SHP77 (cell line): Measurements from ENCODE around the gene KRTAP4-4.
"Not testable (repeated sequence)": the region's sequence is repeated elsewhere in the genome, so short reads cannot be mapped to it uniquely, and the experiment has no call there.

ENCODE experiments used
- DNase-seq, 2 experiments: peaks; one replicate each; lab custom pipeline; 2025; lab: John Stamatoyannopoulos, UW

KRTAP4-4 gene

DNA sequence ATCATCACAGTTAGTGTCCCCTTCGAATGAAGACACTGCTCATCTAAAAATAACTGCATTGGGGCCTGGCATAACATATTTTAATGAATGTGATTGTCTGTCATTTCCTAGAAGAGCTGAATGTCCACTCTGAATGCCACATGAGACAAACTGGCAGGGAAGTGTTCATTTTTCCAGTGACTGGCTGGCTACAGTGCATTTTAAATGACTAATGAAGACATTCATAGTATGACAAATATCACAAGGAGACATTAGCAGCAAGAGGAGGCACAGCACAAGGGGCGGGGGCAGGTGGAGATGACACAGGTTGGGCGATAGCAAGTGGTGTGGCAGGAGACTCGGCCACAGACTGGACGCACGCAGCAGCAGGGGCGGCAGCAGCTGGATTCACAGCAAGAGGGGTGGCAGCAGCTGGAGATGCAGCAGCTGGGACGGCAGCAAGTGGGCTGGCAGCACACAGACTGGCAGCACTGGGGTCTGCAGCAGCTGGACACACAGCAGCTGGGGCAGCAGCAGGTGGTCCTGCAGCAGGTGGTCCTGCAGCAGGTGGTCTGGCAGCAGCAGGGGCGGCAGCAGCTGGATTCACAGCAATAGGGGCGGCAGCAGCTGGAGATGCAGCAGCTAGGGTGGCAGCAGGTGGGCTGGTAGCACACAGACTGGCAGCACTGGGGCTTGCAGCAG, 11.4 kb downstream of the KRTAP4-4 start:
- DNase-seq: not testable (repeated sequence)

DNA sequence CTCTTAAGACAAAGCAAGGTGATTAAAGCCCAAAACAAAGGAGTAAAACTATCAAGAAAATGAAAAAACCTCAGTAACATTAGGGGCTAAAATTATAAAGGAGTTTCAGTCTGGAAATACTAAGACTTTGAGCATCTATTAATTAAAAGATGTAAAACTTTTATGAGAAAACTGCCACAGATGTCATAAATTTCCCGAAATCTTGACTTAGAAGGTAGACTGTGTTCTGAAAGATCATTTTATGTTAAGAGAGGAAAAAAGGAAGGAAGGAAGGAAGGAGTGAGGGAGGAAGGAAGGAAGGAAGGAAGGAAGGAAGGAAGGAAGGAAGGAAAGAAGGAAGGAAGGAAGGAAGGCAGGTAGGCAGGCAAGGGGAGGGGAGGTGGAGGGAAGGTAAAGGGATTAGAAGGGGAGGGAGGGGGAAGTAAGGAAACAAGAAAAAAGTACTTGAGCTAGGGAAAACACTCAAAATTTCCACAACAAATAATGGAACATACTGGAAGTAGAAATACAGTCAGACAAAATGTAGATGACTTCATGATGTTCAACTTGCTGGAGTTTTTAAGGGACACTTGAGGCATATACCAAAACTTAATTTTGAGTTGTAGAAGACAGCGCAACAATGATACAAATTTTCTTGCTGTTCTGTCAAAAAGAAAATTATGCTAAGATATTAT, 12.9 kb downstream of the KRTAP4-4 start:
- DNase-seq: no peak

DNA sequence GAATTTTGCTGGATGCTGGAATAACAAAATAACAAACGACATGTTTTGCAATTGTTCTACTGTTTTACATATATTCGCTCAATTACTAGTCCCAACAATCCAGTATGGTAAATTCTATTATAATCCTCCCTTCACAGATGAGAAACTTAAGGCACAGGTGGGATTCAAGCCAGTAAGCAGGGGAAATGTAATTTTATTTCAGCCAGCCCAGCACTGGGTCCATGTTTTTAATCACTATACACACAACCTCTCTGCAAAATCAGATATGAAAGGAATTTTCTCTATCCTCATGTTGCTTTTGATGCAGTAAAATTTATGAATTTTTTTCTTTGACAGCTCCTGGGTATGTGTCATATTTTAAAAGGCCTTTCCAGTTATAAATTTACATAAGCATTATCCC, 15.3 kb downstream of the KRTAP4-4 start:
- DNase-seq: no peak

DNA sequence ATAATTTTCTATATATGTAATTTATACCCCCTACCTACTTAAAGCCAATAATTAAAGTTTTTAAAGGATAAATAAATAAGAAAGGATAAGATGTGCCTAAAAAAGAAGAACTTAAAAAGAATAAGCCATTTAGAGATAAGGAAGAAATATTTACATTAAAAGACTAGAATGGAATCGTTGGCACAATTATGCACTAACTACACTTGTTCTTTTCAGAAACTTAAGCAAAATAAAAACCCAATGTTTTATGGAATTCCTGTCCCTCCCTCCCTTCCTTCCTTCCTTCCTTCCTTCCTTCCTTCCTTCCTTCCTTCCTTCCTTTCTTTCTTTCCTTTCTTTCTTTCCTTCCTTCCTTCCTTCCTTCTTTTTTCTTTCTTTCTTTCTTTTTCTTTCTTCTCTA, 15.7 kb downstream of the KRTAP4-4 start:
- DNase-seq: no peak

DNA sequence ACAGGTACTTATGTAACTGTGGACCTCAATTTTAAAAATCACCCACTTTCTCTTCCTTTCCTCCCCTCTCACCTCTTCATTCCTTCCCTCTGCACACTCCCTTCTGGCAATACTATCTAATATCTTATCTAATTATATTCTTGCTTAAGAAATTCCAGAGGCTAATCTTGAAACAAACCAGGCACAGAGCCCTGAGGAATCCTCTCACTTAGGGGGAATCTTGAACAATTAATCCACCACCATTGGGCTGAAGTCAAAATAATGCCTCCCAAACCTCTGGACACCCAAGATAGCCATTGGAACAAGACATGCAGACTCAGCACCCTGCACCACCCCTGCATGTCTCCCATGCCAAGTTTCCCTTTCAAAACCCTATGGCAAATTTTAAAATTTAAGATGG, 19.2 kb downstream of the KRTAP4-4 start:
- DNase-seq: no peak

DNA sequence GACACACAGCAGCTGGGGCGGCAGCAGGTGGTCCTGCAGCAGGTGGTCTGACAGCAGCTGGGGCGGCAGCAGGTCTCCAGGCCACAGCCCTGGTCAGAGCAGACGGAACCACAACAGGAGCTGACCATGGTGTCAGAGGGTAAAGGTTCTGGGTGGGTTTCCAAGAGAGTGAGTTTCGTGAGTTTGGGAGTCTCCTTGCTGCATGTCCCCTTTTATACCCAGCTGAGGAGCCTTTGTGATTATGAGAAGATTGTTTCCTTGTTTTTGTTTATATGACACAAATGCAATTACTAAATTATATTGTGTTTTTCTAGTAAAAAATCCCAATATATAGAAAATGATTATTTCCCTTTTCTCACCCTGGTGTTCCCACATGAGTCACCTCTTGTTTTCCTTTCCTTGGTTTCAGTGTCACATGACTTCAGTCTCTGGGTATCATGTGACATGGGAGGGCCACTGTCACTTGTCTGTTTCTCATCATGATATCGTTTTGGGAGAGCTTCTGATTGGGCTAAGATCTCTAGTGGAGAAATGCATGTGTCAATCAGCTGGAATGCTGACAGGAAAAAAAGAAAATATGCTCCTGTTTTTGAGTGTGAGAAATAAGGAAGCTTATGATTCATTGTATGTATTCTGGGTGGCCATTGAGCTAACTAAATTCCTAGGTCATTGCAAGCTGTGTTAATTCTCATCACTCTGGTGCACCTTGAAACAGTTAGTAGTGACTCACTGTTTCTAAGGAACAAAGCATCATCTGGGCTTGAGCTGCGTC, 20.0 kb downstream of the KRTAP4-4 start, which contains the start of gene KRTAP4-6:
TSS of gene KRTAP4-6 (minus strand) at position 185 of the 772 bp plus-strand sequence. CDS start at position 128, 57 bp downstream.
- DNase-seq: no peak

DNA sequence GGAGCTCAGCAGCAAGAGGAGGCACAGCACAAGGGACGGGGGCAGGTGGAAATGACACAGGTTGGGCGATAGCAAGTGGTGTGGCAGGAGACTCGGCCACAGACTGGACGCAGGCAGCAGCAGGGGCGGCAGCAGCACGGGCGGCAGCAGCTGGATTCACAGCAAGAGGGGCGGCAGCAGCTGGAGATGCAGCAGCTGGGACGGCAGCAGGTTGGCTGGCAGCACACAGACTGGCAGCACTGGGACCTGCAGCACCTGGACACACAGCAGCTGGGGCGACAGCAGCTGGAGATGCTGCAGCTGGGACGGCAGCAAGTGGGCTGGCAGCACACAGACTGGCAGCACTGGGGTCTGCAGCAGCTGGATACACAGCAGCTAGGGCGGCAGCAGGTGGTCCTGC, 20.7 kb downstream of the KRTAP4-4 start:
- DNase-seq: not testable (repeated sequence)

DNA sequence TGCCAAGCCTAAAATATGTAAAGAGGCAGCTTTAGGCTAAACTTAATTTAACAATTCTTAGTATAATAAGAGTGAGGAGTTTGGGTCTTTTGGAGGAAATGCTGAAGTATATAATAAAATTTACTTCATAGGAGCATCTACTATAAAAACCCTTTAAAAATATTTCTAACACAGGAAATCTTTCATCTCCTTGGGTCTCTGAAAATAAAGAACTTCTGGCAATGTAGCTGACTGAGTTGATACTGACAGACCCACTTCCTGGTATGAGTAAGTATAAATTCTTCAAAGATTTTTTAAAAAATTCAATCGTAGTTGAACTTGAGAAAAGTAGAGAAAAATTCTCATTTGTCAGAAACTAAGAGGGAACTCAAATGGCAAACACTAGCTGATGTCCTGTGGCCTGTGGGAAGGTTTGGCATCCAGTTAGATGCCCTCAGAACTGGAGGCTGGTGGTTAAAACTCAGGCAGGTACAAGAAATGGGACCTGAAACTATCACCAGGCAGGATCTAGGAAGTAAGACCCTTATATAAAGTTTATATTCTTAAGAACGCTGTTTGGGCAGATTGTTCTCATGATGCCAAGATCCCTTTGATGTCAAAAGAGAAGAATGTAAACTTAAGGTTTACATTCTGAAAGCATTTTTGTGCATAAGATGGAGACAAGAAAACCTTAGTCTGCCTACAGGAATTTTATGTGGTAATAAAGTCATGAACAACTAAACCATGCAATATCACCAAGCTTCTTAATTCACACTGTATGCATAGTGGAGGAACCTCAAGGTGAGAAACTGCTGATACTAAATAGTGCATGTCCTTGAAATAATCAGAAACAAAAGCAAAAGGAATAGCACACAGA, 26.4 kb downstream of the KRTAP4-4 start:
- no peak for DNase-seq

DNA sequence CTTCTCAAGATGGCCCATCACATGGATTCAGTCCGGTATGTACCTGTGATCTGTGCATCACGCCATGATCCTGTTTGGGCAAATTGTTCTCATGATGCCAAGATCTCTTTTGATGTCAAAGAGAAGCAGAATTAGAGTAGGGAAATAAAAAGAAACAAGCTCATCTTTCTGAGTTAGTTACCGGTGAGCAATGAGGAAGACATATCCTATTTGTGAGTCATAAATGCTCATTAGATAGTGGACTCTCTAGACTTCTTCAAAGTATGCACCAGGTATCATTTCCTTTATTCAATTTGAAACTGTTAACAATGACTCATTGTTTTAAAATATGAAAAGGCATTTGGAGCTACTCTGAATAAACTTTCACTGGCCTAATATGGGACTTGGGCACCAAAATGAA, 28.6 kb downstream of the KRTAP4-4 start:
- no peak for DNase-seq

DNA sequence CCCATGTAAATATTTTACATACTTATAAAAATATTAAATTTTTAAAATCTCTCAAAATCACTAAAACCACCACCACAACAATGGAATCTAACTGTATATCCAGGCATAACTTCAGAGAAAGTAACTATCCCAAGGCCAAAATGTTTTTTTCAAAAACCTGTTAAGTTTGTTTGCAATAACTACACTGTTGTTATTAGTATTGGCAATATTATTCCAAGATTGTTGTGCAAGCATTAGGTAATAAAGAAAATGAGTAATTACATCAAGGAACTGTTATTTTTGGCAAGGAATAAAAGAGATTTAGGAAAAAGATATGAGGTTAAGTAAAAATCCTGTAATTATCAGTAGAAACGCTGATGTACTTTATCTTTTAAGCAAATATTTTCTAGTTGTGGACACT, 33.2 kb downstream of the KRTAP4-4 start:
- DNase-seq: no peak

DNA sequence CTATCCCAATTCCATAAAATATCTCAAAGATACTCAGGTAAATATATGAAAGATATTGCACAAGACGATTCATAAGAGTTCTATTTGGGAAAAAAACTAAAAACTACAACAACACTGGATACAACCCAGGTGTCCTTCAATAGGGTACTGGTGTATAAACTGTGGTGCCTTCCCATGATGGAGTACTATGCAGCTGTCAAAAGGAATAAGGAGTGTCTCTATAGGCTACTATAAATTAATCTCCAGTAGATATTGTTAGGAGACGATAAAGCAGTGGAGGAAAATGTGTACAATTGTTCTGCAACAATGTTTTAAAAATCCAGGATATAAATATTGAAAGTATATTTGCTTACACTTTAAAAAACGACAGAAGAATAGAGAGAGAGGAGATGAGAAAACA, 34.1 kb downstream of the KRTAP4-4 start:
- DNase-seq: no peak

DNA sequence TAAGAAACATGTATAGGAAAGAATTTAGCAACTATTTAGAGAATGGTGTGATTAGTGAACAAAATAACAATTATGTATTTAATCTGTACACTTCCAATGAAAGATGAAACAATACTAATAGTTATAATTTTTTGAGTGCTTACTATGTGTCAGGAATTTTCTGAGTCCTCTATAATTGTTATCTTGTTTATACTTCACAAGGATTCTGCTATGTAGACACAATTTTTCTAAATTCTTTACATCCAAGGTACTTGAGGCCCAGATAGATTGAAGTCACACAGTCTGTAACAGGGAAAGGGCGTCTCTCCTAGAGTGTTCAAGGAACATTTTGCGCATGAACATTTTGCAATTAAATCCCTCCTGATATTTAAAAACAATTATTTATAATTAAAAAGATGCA, 35.5 kb downstream of the KRTAP4-4 start:
- no peak for DNase-seq

DNA sequence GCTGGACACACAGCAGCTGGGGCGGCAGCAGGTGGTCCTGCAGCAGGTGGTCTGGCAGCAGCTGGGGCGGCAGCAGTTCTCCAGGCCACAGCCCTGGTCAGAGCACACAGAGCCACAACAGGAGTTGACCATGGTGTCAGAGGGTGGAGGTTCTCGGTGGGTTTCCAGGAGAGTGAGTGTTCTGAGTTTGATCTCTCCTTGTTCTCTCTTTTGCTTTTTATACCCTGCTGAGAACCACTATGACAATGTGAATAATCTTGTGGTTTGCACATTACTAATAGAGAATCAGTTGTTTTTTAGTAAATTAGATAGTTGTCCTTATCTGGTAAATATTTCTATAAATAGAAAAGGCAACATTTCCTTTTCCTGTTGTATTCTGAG, 36.6 kb downstream of the KRTAP4-4 start, which contains the start of gene KRTAP4-12:
TSS of gene KRTAP4-12 (minus strand) at position 192 of the 381 bp plus-strand sequence. CDS start at position 132, 60 bp downstream.
- not testable (repeated sequence) for DNase-seq

DNA sequence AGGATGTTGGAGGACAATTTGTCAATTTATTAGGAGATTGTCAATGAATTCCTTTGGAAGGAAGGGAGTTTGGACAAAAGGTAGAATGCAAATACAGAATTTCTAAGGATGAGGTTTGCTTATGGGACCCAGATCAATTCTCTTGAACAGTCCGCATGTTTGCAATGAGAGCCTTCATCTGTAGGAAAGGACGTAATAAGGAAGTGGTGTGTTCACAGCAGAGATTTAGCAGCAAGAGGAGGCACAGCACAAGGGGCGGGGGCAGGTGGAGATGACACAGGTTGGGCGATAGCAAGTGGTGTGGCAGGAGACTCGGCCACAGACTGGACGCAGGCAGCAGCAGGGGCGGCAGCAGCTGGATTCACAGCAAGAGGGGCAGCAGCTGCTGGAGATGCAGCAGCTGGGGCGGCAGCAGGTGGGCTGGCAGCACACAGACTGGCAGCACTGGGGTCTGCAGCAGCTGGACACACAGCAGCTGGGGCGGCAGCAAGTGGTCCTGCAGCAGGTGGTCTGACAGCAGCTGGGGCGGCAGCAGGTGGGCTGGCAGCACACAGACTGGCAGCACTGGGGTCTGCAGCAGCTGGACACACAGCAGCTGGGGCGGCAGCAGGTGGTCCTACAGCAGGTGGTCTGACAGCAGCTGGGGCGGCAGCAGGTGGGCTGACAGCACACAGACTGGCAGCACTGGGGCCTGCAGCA, 37.1 kb downstream of the KRTAP4-4 start:
- not testable (repeated sequence) for DNase-seq

DNA sequence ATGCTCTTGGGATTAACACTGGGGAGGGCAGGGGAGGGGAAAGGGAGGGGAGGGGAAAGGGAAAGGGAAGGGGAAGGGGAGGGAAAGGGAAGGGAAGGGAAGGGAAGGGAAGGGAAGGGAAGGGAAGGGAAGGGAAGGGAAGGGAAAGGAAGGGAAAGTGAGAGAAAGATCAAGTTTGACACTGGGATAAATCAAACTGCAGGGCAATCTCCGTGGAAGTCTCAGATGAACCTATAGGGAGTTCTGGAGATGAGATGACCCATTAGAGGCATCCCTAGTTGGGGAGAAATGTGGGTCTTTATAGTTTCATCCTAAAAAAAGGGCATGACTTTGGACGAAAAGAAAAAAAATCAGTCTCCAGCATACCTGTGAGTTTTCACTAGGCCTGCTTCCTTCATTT, 38.8 kb downstream of the KRTAP4-4 start:
- DNase-seq: no peak

DNA sequence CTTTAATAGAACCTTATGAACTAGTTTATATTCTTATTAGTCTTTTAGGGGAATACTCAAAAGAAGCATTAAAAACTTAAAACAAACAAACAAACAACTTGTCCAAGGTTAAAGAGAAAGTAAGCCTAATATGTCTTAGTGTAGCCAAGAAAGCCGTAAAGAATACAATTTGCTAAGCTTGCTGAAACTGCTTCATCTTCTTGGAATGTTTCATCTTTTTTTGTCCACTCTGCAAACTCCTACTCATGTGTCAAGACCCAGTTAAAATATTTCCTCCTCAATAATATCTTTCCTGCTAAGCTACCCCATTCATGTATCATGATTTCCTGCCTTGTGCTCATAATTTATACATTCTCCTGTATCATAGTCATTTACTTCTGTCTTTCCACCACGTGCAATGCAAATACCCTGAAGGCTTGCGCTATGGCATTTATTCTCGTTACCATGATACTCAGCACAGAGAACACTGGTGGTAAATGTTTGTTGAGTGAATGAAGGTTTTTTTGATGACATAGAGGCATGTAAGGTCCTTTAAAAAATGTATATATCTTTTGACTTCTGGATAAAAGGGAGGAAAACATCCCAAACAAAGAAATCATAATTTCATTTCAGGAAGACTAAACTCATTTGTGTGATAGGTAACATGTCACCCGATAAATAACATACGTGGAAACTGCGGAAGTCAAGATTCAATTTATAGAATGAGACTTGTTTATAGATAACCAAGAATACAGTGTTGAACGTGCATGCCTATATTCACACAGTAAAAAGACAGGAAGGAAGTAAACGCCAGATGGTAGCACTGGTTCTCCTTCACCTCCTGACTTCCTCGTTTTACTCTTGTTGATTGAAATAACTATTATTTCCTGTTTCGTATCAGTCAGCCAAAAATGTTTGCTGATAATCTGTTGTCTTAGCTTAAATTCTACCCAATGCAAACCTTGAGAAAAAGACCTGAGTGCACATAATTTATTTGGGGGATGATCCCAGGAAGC, 40.6 kb downstream of the KRTAP4-4 start:
- DNase-seq: not testable (repeated sequence)

DNA sequence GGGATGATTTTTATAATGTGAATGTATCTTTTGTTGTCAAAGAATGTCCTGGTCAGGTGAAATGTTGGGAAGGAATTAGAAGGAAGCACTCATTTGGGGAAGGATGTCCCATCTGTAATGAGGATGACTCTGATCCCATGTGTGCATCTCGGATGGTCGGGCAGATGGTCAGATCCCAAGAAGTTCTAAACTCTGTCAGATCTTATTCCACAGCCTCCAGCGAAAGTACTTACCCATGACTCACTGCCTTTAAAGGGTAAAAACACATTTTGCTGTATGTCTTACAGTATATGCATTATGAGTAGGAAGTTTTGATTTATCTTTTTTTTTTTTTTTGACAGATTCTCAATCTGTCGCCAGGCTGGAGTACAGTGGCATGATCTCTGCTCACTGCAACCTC, 41.8 kb downstream of the KRTAP4-4 start:
- no peak for DNase-seq

DNA sequence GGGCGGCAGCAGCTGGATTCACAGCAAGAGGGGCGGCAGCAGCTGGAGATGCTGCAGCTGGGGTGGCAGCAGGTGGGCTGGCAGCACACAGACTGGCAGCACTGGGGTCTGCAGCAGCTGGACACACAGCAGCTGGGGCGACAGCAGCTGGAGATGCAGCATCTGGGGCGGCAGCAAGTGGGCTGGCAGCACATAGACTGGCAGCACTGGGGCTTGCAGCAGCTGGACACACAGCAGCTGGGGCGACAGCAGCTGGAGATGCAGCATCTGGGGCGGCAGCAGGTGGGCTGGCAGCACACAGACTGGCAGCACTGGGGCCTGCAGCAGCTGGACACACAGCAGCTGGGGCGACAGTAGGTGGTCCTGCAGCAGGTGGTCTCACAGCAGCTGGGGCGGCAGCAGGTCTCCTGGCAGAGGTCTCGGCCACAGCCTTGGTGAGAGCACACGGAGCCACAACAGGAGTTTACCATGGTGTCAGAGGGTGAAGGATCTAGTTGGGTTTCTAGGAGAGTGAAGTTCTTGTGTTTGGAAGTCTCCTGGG, 42.6 kb downstream of the KRTAP4-4 start, which contains the start of gene KRTAP4-11:
TSS of gene KRTAP4-11 (minus strand) at position 528 of the 541 bp plus-strand sequence. CDS start at position 470, 58 bp downstream.
- not testable (repeated sequence) for DNase-seq

DNA sequence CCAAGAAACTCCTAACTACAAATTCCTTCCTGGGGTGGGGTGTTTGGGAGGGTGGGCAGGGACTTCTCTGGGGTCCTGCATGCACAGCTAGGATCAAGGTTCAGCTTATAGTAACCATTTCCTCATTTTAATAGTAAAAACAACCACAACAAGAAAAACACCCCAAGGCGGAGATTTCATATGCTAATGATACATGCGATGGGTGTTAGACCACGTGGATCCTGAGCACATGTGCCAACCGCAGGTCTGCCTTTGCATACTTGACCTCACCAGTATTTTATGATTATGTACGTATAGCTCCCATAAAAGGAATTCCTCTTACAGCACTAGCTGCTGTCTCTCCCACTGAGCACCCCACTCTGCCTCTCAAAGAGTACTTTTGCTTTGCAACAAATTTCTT, 44.3 kb downstream of the KRTAP4-4 start:
- DNase-seq: no peak
